Stomach (tissue), 9 donors: ENCODE data around the gene MAST2. TPM values are rescaled to one million over a fixed set of nuclear protein-coding genes. Genes with fewer than 3 reads are reported as not detected.
"Not testable (repeated sequence)": the region's sequence is repeated elsewhere in the genome, so short reads cannot be mapped to it uniquely, and the experiment has no call there.

Experiments used
- DNase-seq, 2 donors: peaks; one replicate each; pipeline versions ENCODE4 v3.0.0 to v3.0.0-alpha.2; 2013 to 2019
- H3K27ac ChIP-seq, 5 donors: fragments of 200-600 bp in 4 of 5; sonication (generic) in 4 of 5; one replicate each; pipeline ENCODE4 v1.5.1; 2013 to 2019; ENCODE audit warnings: mild to moderate bottlenecking in 1 of 5, moderate library complexity in 1 of 5
- H3K27me3 ChIP-seq, 3 donors: fragments of 200-600 bp; sonication (generic); one replicate each; pipeline ENCODE4 v1.5.1; 2017 to 2019; ENCODE audit warnings: mixed run types in 1 of 3
- H3K36me3 ChIP-seq, 4 donors: fragments of 200-600 bp; sonication (generic); 1 replicate in 3 of 4; 2 replicates in 1 of 4; pipeline ENCODE4 v1.5.1; 2016 to 2019
- H3K4me1 ChIP-seq, 4 donors: fragments of 200-600 bp; sonication (generic); one replicate each; pipeline ENCODE4 v1.5.1; 2016 to 2019
- H3K4me3 ChIP-seq, 4 donors: fragments of 200-600 bp; sonication (generic) in 3 of 4; one replicate each; pipeline ENCODE4 v1.5.1; 2016 to 2019; ENCODE audit warnings: mild to moderate bottlenecking in 1 of 4
- H3K9me3 ChIP-seq, 4 donors: fragments of 200-600 bp; sonication (generic); one replicate each; pipeline ENCODE4 v1.5.1; 2016 to 2019
- CTCF ChIP-seq, 7 experiments: fragments of 450-650 bp in 4 of 7; fragments of 200-600 bp in 3 of 7; sonication (generic) in 3 of 7; IDR thresholded peaks; one replicate each; pipeline ENCODE4 v1.5.1; 2016 to 2019; ENCODE audit warnings: antibody characterized with exemption in 7 of 7, control low read depth in 2 of 7, mild to moderate bottlenecking in 1 of 7
- EP300 ChIP-seq: sonication (generic); formaldehyde crosslinking; IDR thresholded peaks from one replicate; pipeline ENCODE4 v1.6.1; 2017; ENCODE audit warnings: antibody characterized with exemption
- POLR2A ChIP-seq, 4 donors: fragments of 450-650 bp; IDR thresholded peaks; one replicate each; pipeline ENCODE4 v1.6.1; 2016; ENCODE audit warnings: antibody characterized with exemption in 4 of 4, control low read depth in 2 of 4, mild to moderate bottlenecking in 1 of 4, moderate library complexity in 1 of 4
- POLR2AphosphoS5 ChIP-seq, 3 donors: sonication (generic); formaldehyde crosslinking; IDR thresholded peaks; one replicate each; pipeline ENCODE4 v1.6.1; 2016; ENCODE audit warnings: antibody characterized with exemption in 3 of 3
- WGBS, 5 donors: extraction: QIAGEN DNeasy Blood & Tissue Kit in 3 of 5; methylation state at CpG; one replicate each; pipeline versions ENCODE4 v1.1.5 to v1.1.7; 2013 to 2018; 5-methylcytosine and 5-hydroxymethylcytosine counted together
- intact Hi-C: fragments of 100-400 bp; cut with DNase I; formaldehyde crosslinking; loops from one replicate; pipeline ENCODE4 v1.15.1; 2023; ENCODE audit warnings: low total_unique reads
- polyA plus RNA-seq, 3 donors: library from polyadenylated mRNA; stranded (reverse); fragments of 200-250 nt; gene quantifications; one replicate each; pipeline ENCODE4 v1.2.3, GENCODE V29; 2013
- total RNA-seq, 5 donors: library from RNA; depleted of rRNA; stranded (reverse); fragments of >200 nt; gene quantifications; one replicate each; pipeline versions ENCODE4 v1.1.0 to v1.2.3, GENCODE V29; 2014 to 2016
- donor health status: healthy with polysubstance abuse.
- donor health status: Bipolar disorder and iron deficiency.
- donor health status: healthy.

Gene MAST2
- total and polyA plus RNA-seq, 8 donors, result 5.3 to 131 (median 34.8) TPM

GRCh38 chr1:45953934-45954847 lies 150.8 kb downstream of the MAST2 start:
- Histone ChIP-seq H3K4me1 (peaks cover 0 to 36% (median 16%) of the 10 kb centered on the region in 4 donors), H3K27ac (peak overlapping the region; percentile 64 to 77 (median 68)), H3K27me3 (no peaks in the 10 kb centered on the region), H3K36me3 (peaks cover 0 to under 1% (median 0%) of the 10 kb centered on the region in 4 donors), H3K4me3 (no peak overlapping the region), H3K9me3 (no peaks in the 10 kb centered on the region)
- 37 to 51% (median 44%) methylated on average over 9 of the region's 9 CpGs for WGBS, 5 donors
- intact Hi-C loops, result no loop called here
- TF ChIP-seq CTCF (IDR thresholded peaks at IDR 0.05) (no peak), POLR2AphosphoS5 (IDR thresholded peaks at IDR 0.05) (peak; percentile 43 to 78 (median 60))
- peak in 1 of 2 donors; percentile 50 for DNase-seq

GRCh38 chr1:45957684-45958083 lies 154.3 kb downstream of the MAST2 start:
- H3K27ac ChIP-seq, result peak overlapping the region in 1 of 5 donors; percentile 18
- H3K36me3 ChIP-seq, result peaks cover 3 to 17% (median 9%) of the 10 kb centered on the region in 4 donors
- H3K27me3 ChIP-seq, result no peaks in the 10 kb centered on the region
- no peak overlapping the region for H3K4me3 ChIP-seq
- intact Hi-C loops, result no loop called here
- WGBS, 5 donors, result 66 to 83% (median 74%) methylated on average over 2 of the region's 2 CpGs
- DNase-seq, result no peak
- no peak for TF ChIP-seq CTCF (IDR thresholded peaks at IDR 0.05)
- no peak for TF ChIP-seq EP300
- TF ChIP-seq POLR2A (IDR thresholded peaks at IDR 0.05), result no peak
- TF ChIP-seq POLR2AphosphoS5 (IDR thresholded peaks at IDR 0.05), result no peak
- H3K9me3 ChIP-seq, result no peaks in the 10 kb centered on the region
- peaks cover 0 to 28% (median 16%) of the 10 kb centered on the region in 4 donors for H3K4me1 ChIP-seq

GRCh38 chr1:45958317-45958716 lies 154.9 kb downstream of the MAST2 start:
- peaks cover 3 to 17% (median 9%) of the 10 kb centered on the region in 4 donors for H3K36me3 ChIP-seq
- DNase-seq, result no peak
- TF ChIP-seq CTCF (IDR thresholded peaks at IDR 0.05) (no peak), POLR2A (IDR thresholded peaks at IDR 0.05) (no peak), POLR2AphosphoS5 (IDR thresholded peaks at IDR 0.05) (no peak), EP300 (no peak)
- H3K4me1 ChIP-seq, result peaks cover 0 to 23% (median 14%) of the 10 kb centered on the region in 4 donors
- H3K9me3 ChIP-seq, result no peaks in the 10 kb centered on the region
- H3K27ac ChIP-seq, result peak overlapping the region in 1 of 5 donors; percentile 18
- no peaks in the 10 kb centered on the region for H3K27me3 ChIP-seq
- intact Hi-C loops, result no loop called here
- H3K4me3 ChIP-seq, result no peak overlapping the region

DNA sequence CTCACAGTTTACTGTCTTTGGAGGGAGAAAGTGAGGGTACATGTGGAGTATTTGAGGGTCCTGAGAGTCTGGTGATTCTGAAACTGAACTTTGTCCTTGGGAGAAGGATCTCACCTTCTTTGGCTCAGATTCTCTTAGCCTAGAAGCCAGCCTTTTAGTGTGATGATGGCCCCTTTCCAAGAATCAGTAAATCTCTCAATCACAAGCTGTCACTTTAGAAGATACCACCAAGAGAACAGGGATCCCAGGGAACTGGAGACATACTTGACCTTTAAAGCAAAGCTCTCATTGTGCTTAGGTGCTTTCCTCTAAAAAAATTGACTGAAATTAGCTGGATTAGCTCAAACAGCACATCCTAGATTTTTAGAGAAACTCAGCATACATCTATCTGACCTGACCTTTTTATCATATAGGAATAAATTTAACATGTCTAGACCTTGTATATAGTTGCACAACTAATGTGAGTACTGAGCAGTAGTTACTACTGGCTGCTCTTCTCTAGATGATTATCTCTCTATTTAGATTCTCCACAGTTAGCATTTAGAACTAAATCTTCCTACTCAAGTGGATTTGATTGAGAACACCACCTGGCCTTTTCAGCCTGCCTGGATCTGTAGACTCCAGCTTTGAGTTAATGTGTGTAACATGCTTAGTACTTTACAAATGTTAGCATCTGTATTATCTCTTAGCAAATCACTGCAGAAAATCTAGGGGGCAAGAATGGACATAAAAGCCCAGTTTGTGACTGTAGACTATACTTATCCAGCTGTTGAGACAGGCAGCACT lies 157.7 kb downstream of the MAST2 start:
- no peak overlapping the region for H3K4me3 ChIP-seq
- no peak for DNase-seq
- no peaks in the 10 kb centered on the region for H3K9me3 ChIP-seq
- intact Hi-C loops, result no loop called here
- no peaks in the 10 kb centered on the region for H3K27me3 ChIP-seq
- H3K4me1 ChIP-seq, result no peaks in the 10 kb centered on the region
- peaks cover 3 to 17% (median 9%) of the 10 kb centered on the region in 4 donors for H3K36me3 ChIP-seq
- no peak for TF ChIP-seq POLR2AphosphoS5 (IDR thresholded peaks at IDR 0.05)
- TF ChIP-seq EP300, result no peak
- no peak for TF ChIP-seq POLR2A (IDR thresholded peaks at IDR 0.05)
- TF ChIP-seq CTCF (IDR thresholded peaks at IDR 0.05), result no peak
- H3K27ac ChIP-seq, result no peak overlapping the region

- intact Hi-C loops, H3K27me3 ChIP-seq: not testable (repeated sequence)
- WGBS, 5 donors, result 97 to 100% (median 98%) methylated on average over 3 to 4 of the region's 4 CpGs
These were observed 158.5 kb downstream of the MAST2 start for GRCh38 chr1:45961936-45962335.

More at GRCh38 chr1:45961936-45962335, 158.5 kb downstream of the MAST2 start:
- not testable (repeated sequence) for DNase-seq, H3K4me3 ChIP-seq, H3K9me3 ChIP-seq, H3K27ac ChIP-seq, H3K4me1 ChIP-seq
- peaks cover 3 to 17% (median 9%) of the 10 kb centered on the region in 4 donors for H3K36me3 ChIP-seq
